CD4-positive, alpha-beta T cell treated with Interferon gamma for 1 hour (primary cell): ENCODE measurements around the gene KIF25.

Source experiments
- DNase-seq: peaks from one replicate; pipeline ENCODE4 v3.0.0-alpha.2; 2020

KIF25 gene

GRCh38 chr6:168020242-168020641 is 22.8 kb downstream of the KIF25 start:
- no peak for DNase-seq

GRCh38 chr6:168021581-168021980 is 24.1 kb downstream of the KIF25 start:
- no peak for DNase-seq

GRCh38 chr6:168022488-168023321 is 25.2 kb downstream of the KIF25 start:
- DNase-seq = no peak

GRCh38 chr6:168024951-168025510 is 27.6 kb downstream of the KIF25 start:
- DNase-seq = no peak

GRCh38 chr6:168025831-168026710 is 28.6 kb downstream of the KIF25 start:
- no peak for DNase-seq

GRCh38 chr6:168026925-168027324 is 29.5 kb downstream of the KIF25 start:
- DNase-seq = no peak

- DNase-seq = no peak
Observed at GRCh38 chr6:168027521-168027920, 30.1 kb downstream of the KIF25 start.

- no peak for DNase-seq
Observed at GRCh38 chr6:168028181-168028580, 30.7 kb downstream of the KIF25 start.

GRCh38 chr6:168029459-168030217 is 32.2 kb downstream of the KIF25 start:
- no peak for DNase-seq

- DNase-seq = no peak
Observed at GRCh38 chr6:168030218-168030746, 32.8 kb downstream of the KIF25 start.

GRCh38 chr6:168030908-168031307 is 33.4 kb downstream of the KIF25 start:
- DNase-seq = no peak

GRCh38 chr6:168031411-168031971 is 34.0 kb downstream of the KIF25 start:
- no peak for DNase-seq

GRCh38 chr6:168032005-168032760 is 34.7 kb downstream of the KIF25 start:
- DNase-seq = no peak

- no peak for DNase-seq
Observed at GRCh38 chr6:168033791-168034190, 36.3 kb downstream of the KIF25 start.

GRCh38 chr6:168034537-168034936 is 37.1 kb downstream of the KIF25 start:
- DNase-seq = no peak

- no peak for DNase-seq
Observed at GRCh38 chr6:168035098-168035660, 37.7 kb downstream of the KIF25 start.

- DNase-seq = no peak
Observed at GRCh38 chr6:168035661-168036545, 38.4 kb downstream of the KIF25 start.

GRCh38 chr6:168037242-168037641 is 39.8 kb downstream of the KIF25 start:
- no peak for DNase-seq

GRCh38 chr6:168037856-168038255 is 40.4 kb downstream of the KIF25 start:
- no peak for DNase-seq

GRCh38 chr6:168038576-168039140 is 41.2 kb downstream of the KIF25 start:
- no peak for DNase-seq
